MCF 10A (cell line): Measurements from ENCODE around the gene CSNK2A3. TPM values are rescaled to one million over a fixed set of nuclear protein-coding genes. Genes with fewer than 3 reads are reported as not detected.

ENCODE experiments used
- BruUV-seq: library from RNA; stranded (reverse); fragments of 400-500 nt; replicated peaks from 2 replicates; lab custom pipeline; 2021; lab: Mats Ljungman, UMichigan
- CTCF ChIA-PET: fragments of 300-600 bp; sonication (Branson Sonifier 250); formaldehyde crosslinking; extraction: SDS; loops from one replicate; lab custom pipeline; 2021; ENCODE audit warnings: antibody characterized with exemption, inconsistent platforms; lab: Yijun Ruan, JAX
- POLR2A ChIA-PET: fragments of 300-600, 350-650 bp; sonication (Branson Sonifier 250); formaldehyde crosslinking; extraction: SDS; loops from one replicate; lab custom pipeline; 2020; ENCODE audit warnings: antibody characterized with exemption, inconsistent platforms; lab: Yijun Ruan, JAX
- DNase-seq: peaks from one replicate; pipeline ENCODE4 v3.0.0-alpha.2; 2018; ENCODE audit not compliant: unreplicated experiment
- H3K27ac Mint-ChIP-seq: one replicate; pipeline ENCODE4 v1.8.0; 2022; ENCODE audit warnings: mild to moderate bottlenecking, low read depth, mixed read lengths; ENCODE audit not compliant: unreplicated experiment
- H3K27me3 Mint-ChIP-seq: one replicate; pipeline ENCODE4 v1.8.0; 2022; ENCODE audit warnings: mixed read lengths; ENCODE audit not compliant: insufficient read depth, unreplicated experiment
- H3K36me3 Mint-ChIP-seq: one replicate; pipeline ENCODE4 v1.8.0; 2022; ENCODE audit warnings: mild to moderate bottlenecking, moderate library complexity, mixed read lengths; ENCODE audit not compliant: insufficient read depth, unreplicated experiment
- H3K4me1 Mint-ChIP-seq: one replicate; pipeline ENCODE4 v1.8.0; 2022; ENCODE audit warnings: mixed read lengths; ENCODE audit not compliant: insufficient read depth, unreplicated experiment
- H3K4me3 Mint-ChIP-seq: one replicate; pipeline ENCODE4 v1.8.0; 2022; ENCODE audit warnings: mild to moderate bottlenecking, moderate library complexity, mixed read lengths; ENCODE audit not compliant: unreplicated experiment
- H3K9me3 Mint-ChIP-seq: one replicate; pipeline ENCODE4 v1.8.0; 2022; ENCODE audit warnings: mixed read lengths; ENCODE audit not compliant: unreplicated experiment
- CTCF ChIP-seq: fragments of 200-600 bp; IDR thresholded peaks from one replicate; pipeline ENCODE4 v1.8.0; 2022; ENCODE audit warnings: antibody characterized with exemption, mild to moderate bottlenecking; ENCODE audit not compliant: unreplicated experiment
- intact Hi-C: fragments of 100-400 bp; cut with micrococcal nuclease; formaldehyde crosslinking; loops from 2 replicates; pipeline ENCODE4 v1.14.1; 2022
- total RNA-seq: library from RNA; stranded (reverse); gene quantifications from 2 replicates; pipeline ENCODE4 v1.2.3, GENCODE V29; 2022

CSNK2A3 gene
- total RNA-seq, 1 experiment from 2014 or later = 2.2 TPM

- BruUV-seq = no TSS peak
- CTCF ChIA-PET = interaction anchor here (0.5 kb wide), 1 partner anchor 108 kb away, joined by 3 read pairs; no protein-coding TSS in a partner anchor
- TF ChIP-seq CTCF = no peak
- H3K4me1 Mint-ChIP-seq = no peaks in the 10 kb centered on the region
- H3K27me3 Mint-ChIP-seq = no peaks in the 10 kb centered on the region
- POLR2A ChIA-PET = no interaction called here
- DNase-seq = no peak
- H3K4me3 Mint-ChIP-seq = no peak overlapping the region
- peaks cover 14% of the 10 kb centered on the region for H3K36me3 Mint-ChIP-seq
- intact Hi-C loops = no loop called here
- no peak overlapping the region for H3K27ac Mint-ChIP-seq
- H3K9me3 Mint-ChIP-seq = peaks cover 6% of the 10 kb centered on the region
Measured at GRCh38 chr11:11373934-11374333, 20.9 kb upstream of the CSNK2A3 start.

GRCh38 chr11:11372461-11372860 lies 19.4 kb upstream of the CSNK2A3 start:
- no peaks in the 10 kb centered on the region for H3K27me3 Mint-ChIP-seq
- no TSS peak for BruUV-seq
- peaks cover 12% of the 10 kb centered on the region for H3K9me3 Mint-ChIP-seq
- ChIA-PET CTCF (interaction anchor here (0.6 to 1.5 kb wide), 2 partner anchors 9 to 337 kb away, joined by 4 read pairs; no protein-coding TSS in a partner anchor), POLR2A (interaction anchor here (0.5 to 0.7 kb wide), 2 partner anchors 56 to 343 kb away, joined by 3 read pairs; no protein-coding TSS in a partner anchor)
- H3K4me1 Mint-ChIP-seq = no peaks in the 10 kb centered on the region
- no peak overlapping the region for H3K4me3 Mint-ChIP-seq
- TF ChIP-seq CTCF = no peak
- intact Hi-C loops = no loop called here
- no peak for DNase-seq
- H3K36me3 Mint-ChIP-seq = peaks cover 14% of the 10 kb centered on the region
- H3K27ac Mint-ChIP-seq = no peak overlapping the region

GRCh38 chr11:11370962-11371303 lies 17.9 kb upstream of the CSNK2A3 start:
- POLR2A ChIA-PET = no interaction called here
- intact Hi-C loops = no loop called here
- Mint-ChIP-seq H3K36me3 (peaks cover 14% of the 10 kb centered on the region), H3K4me3 (no peak overlapping the region), H3K27me3 (no peaks in the 10 kb centered on the region), H3K9me3 (peaks cover 12% of the 10 kb centered on the region), H3K4me1 (no peaks in the 10 kb centered on the region), H3K27ac (no peak overlapping the region)
- TF ChIP-seq CTCF = no peak
- no TSS peak for BruUV-seq
- CTCF ChIA-PET = interaction anchor here (0.7 to 1.1 kb wide), 2 partner anchors 13 to 39 kb away, joined by 4 to 5 read pairs; no protein-coding TSS in a partner anchor
- no peak for DNase-seq

- CTCF ChIA-PET = interaction anchor here (0.7 to 1.1 kb wide), 2 partner anchors 12 to 38 kb away, joined by 4 to 5 read pairs; no protein-coding TSS in a partner anchor
- BruUV-seq = no TSS peak
- no peaks in the 10 kb centered on the region for H3K27me3 Mint-ChIP-seq
- H3K9me3 Mint-ChIP-seq = peaks cover 12% of the 10 kb centered on the region
- no peak for DNase-seq
- no peak for TF ChIP-seq CTCF
- no peaks in the 10 kb centered on the region for H3K4me1 Mint-ChIP-seq
- no peak overlapping the region for H3K27ac Mint-ChIP-seq
- POLR2A ChIA-PET = no interaction called here
- H3K36me3 Mint-ChIP-seq = peaks cover 14% of the 10 kb centered on the region
- intact Hi-C loops = no loop called here
- no peak overlapping the region for H3K4me3 Mint-ChIP-seq
Measured at GRCh38 chr11:11370255-11370961, 17.4 kb upstream of the CSNK2A3 start.
